B cell (primary cell): ENCODE results near the gene TECPR2. TPM values are rescaled to one million over a fixed set of nuclear protein-coding genes. Genes with fewer than 3 reads are reported as not detected.

Experiments used
- ATAC-seq: fragments of 200-7000 bp; cut with Tn5 transposase; one replicate; pipeline ENCODE4 v1.10.0; 2021; ENCODE audit warnings: low read depth, mild to moderate bottlenecking, moderate number of reproducible peaks, moderate library complexity
- CTCF ChIA-PET: fragments of 350-600 bp; sonication (Branson Sonifier 250); formaldehyde crosslinking; loops from one replicate; lab custom pipeline; 2021; ENCODE audit warnings: antibody characterized with exemption, inconsistent platforms; lab: Charles Lee
- POLR2A ChIA-PET: fragments of 350-600 bp; sonication (Branson Sonifier 250); formaldehyde crosslinking; loops from one replicate; lab custom pipeline; 2021; ENCODE audit warnings: antibody characterized with exemption; lab: Charles Lee
- DNase-seq: peaks from one replicate; pipeline ENCODE4 v3.0.0; 2013
- H2AFZ ChIP-seq: 2 replicates; pipeline ENCODE4 v1.6.1; 2012; ENCODE audit warnings: mild to moderate bottlenecking, low read depth, low read length; ENCODE audit not compliant: insufficient read depth, poor library complexity, severe bottlenecking
- H3K27ac ChIP-seq, 2 donors: 1 replicate in 1 of 2; 2 replicates in 1 of 2; pipeline ENCODE4 v1.5.1; 2012 to 2013; ENCODE audit warnings: low read length in 2 of 2, mild to moderate bottlenecking in 2 of 2, moderate library complexity in 1 of 2
- H3K27me3 ChIP-seq, 4 experiments: fragments of 200-600 bp in 1 of 4; sonication (generic) in 1 of 4; replicated peaks in 1 of 4; 1 replicate in 2 of 4; 2 replicates in 2 of 4; pipeline versions ENCODE4 v1.6.1 to v1.7.0; 2013 to 2016; ENCODE audit warnings: low read length in 3 of 4, mild to moderate bottlenecking in 2 of 4, mixed read lengths in 1 of 4, moderate library complexity in 1 of 4; ENCODE audit not compliant: insufficient read depth in 4 of 4, control insufficient read depth in 3 of 4; ENCODE audit errors: control extremely low read depth in 1 of 4
- H3K36me3 ChIP-seq, 2 experiments: replicated peaks in 1 of 2; 1 replicate in 1 of 2; 2 replicates in 1 of 2; pipeline versions ENCODE4 v1.6.1 to v1.7.1; 2013; ENCODE audit warnings: low read length in 1 of 2; ENCODE audit not compliant: insufficient read depth in 2 of 2, control insufficient read depth in 1 of 2; ENCODE audit errors: control extremely low read depth in 1 of 2, extremely low read depth in 1 of 2
- H3K4me1 ChIP-seq, 2 donors: fragments of 200-600 bp in 1 of 2; sonication (generic) in 1 of 2; 1 replicate in 1 of 2; 2 replicates in 1 of 2; pipeline versions ENCODE4 v1.5.1 to v1.6.1; 2013 to 2017; ENCODE audit warnings: low read length in 2 of 2; ENCODE audit not compliant: control insufficient read depth in 2 of 2, insufficient read depth in 2 of 2
- H3K4me2 ChIP-seq: replicated peaks from 2 replicates; pipeline ENCODE3; 2012; ENCODE audit warnings: mild to moderate bottlenecking, low read depth, low read length; ENCODE audit not compliant: poor library complexity, severe bottlenecking
- H3K4me3 ChIP-seq, 5 experiments: fragments of 200-600 bp in 1 of 5; sonication (generic) in 1 of 5; 1 replicate in 3 of 5; 2 replicates in 2 of 5; pipeline versions ENCODE4 v1.5.1 to v1.7.0; 2011 to 2016; ENCODE audit warnings: low read length in 4 of 5, mild to moderate bottlenecking in 4 of 5, low read depth in 2 of 5, control low read depth in 1 of 5, moderate library complexity in 1 of 5; ENCODE audit not compliant: insufficient read depth in 1 of 5; ENCODE audit errors: control extremely low read depth in 1 of 5, extremely low read depth in 1 of 5
- H3K79me2 ChIP-seq: fragments of 200-600 bp; sonication (generic); one replicate; pipeline ENCODE4 v1.6.0; 2016; ENCODE audit warnings: low read length; ENCODE audit not compliant: control insufficient read depth, insufficient read depth
- H3K9ac ChIP-seq: fragments of 200-600 bp; sonication (generic); 2 replicates; pipeline ENCODE4 v1.6.1; 2017; ENCODE audit warnings: mild to moderate bottlenecking, low read length, moderate library complexity
- H3K9me3 ChIP-seq, 3 donors: one replicate each; pipeline versions ENCODE4 v1.6.1 to v1.7.1; 2013; ENCODE audit warnings: low read length in 2 of 3; ENCODE audit not compliant: control insufficient read depth in 2 of 3, insufficient read depth in 1 of 3; ENCODE audit errors: control extremely low read depth in 1 of 3
- H4K20me1 ChIP-seq: 2 replicates; pipeline ENCODE4 v1.6.0; 2012; ENCODE audit warnings: mild to moderate bottlenecking, low read length; ENCODE audit not compliant: insufficient read depth, control insufficient read depth, poor library complexity, severe bottlenecking
- H3K27ac Mint-ChIP-seq: one replicate; pipeline ENCODE4 v1.8.0; 2021; ENCODE audit warnings: mixed read lengths
- H3K27me3 Mint-ChIP-seq: one replicate; pipeline ENCODE4 v1.8.0; 2021; ENCODE audit warnings: mixed read lengths
- H3K4me1 Mint-ChIP-seq: one replicate; pipeline ENCODE4 v1.8.0; 2021; ENCODE audit warnings: mixed read lengths
- H3K4me3 Mint-ChIP-seq: one replicate; pipeline ENCODE4 v1.8.0; 2021; ENCODE audit warnings: mixed read lengths
- H3K9me3 Mint-ChIP-seq: one replicate; pipeline ENCODE4 v1.8.0; 2022; ENCODE audit warnings: mixed read lengths; ENCODE audit not compliant: insufficient read depth
- EZH2 ChIP-seq: IDR thresholded peaks from 2 replicates; pipeline ENCODE4 v1.6.1; 2012; ENCODE audit warnings: borderline replicate concordance, low read depth, mild to moderate bottlenecking, moderate library complexity, low read length; ENCODE audit not compliant: insufficient read depth, poor library complexity, severe bottlenecking
- WGBS: methylation state at CpG from one replicate; pipeline ENCODE4 v1.1.5; 2013; ENCODE audit warnings: missing lambda C conversion rate; ENCODE audit not compliant: insufficient coverage; 5-methylcytosine and 5-hydroxymethylcytosine counted together
- intact Hi-C: fragments of 100-400 bp; cut with micrococcal nuclease; formaldehyde crosslinking; loops from one replicate; pipeline ENCODE4 v1.10.0; 2022
- polyA plus RNA-seq: library from polyadenylated mRNA; depleted of rRNA; stranded (reverse); fragments of >200 nt; gene quantifications from 2 replicates; pipeline ENCODE4 v1.2.3, GENCODE V29; 2012
- total RNA-seq, 2 donors: library from RNA; stranded (reverse); fragments of 120-200 nt in 1 of 2; gene quantifications; 1 replicate in 1 of 2; 2 replicates in 1 of 2; pipeline versions ENCODE4 v1.2.3 to v1.2.4, GENCODE V29; 2013 to 2022
- TF ChIP-seq, protein P1 (sequence below): fragments of 200-600 bp; IDR thresholded peaks from one replicate; pipeline ENCODE4 v1.8.0; 2022; ENCODE audit warnings: antibody characterized with exemption, mild to moderate bottlenecking

The TECPR2 gene
- total and polyA plus RNA-seq, 2 donors (not counting 1 experiment from before 2014, with no cell fraction given): 4.7 to 10.8 TPM

DNA sequence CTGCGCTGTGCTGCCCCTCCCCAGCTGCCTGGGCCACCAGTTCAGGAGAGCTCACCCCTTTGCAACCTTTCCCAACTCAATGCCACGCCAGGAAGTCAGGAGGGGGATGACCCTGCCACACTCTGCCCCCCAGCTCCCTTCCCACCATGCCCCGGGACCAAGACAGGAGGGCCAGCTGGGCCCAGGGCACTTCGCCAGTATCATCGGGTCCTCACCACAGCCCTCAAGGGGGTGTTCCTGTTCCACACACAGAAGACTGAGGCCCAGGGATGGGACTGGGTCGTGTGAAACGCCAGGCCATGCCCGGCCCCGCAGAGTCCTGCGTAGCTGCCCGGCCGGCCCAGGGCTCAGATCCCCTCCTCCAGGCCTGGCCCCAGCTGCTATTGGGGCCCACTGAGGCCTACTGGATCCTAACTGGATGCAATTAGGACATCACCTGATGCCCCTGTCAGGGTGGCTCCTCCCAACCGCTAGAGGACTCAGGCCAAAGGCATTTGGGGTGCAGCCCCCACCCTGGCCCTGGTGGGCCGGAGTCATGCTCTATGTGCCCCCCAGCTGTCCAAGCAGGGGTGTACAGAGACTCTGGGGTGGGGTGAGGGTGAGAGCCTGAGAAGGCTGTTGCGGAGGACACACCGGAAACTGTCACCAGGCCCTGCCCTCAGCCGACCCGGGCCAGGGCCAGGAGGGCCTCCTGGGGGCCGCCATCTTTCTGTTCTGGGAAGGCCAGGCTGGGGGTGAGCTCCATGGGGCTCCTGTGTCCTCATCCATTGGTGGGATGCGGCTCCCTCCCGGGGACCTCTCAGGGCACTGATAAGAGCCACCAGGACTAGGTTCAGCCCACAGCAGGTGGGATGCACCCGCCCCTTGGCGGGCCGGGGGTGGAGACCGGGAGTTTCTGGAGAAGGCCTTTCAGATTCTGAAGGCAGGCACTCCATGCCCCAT is 176.1 kb downstream of the TECPR2 start:
- no peak for TF ChIP-seq EZH2
- TF ChIP-seq, protein P1, sequence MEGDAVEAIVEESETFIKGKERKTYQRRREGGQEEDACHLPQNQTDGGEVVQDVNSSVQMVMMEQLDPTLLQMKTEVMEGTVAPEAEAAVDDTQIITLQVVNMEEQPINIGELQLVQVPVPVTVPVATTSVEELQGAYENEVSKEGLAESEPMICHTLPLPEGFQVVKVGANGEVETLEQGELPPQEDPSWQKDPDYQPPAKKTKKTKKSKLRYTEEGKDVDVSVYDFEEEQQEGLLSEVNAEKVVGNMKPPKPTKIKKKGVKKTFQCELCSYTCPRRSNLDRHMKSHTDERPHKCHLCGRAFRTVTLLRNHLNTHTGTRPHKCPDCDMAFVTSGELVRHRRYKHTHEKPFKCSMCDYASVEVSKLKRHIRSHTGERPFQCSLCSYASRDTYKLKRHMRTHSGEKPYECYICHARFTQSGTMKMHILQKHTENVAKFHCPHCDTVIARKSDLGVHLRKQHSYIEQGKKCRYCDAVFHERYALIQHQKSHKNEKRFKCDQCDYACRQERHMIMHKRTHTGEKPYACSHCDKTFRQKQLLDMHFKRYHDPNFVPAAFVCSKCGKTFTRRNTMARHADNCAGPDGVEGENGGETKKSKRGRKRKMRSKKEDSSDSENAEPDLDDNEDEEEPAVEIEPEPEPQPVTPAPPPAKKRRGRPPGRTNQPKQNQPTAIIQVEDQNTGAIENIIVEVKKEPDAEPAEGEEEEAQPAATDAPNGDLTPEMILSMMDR: no peak

More for the DNA sequence above, 176.1 kb downstream of the TECPR2 start:
- ChIA-PET CTCF (interaction anchor here (1.7 kb wide), 1 partner anchor 14 kb away, joined by 5 read pairs; no protein-coding TSS in a partner anchor), POLR2A (no interaction called here)
- Histone ChIP-seq H3K27ac (no peak overlapping the region), H3K4me2 (no peak overlapping the region), H3K36me3 (no peaks in the 10 kb centered on the region), H3K9ac (no peak overlapping the region), H2AFZ (no peak overlapping the region), H3K27me3 (peaks cover 0 to 1% (median under 1%) of the 10 kb centered on the region in 4 experiments), H3K4me1 (peaks cover 0 to 9% of the 10 kb centered on the region in 2 donors), H3K79me2 (no peaks in the 10 kb centered on the region), H3K9me3 (peaks cover 0 to under 1% (median 0%) of the 10 kb centered on the region in 3 donors), H3K4me3 (no peak overlapping the region), H4K20me1 (no peaks in the 10 kb centered on the region)
- DNase-seq: no peak
- WGBS: 68% methylated on average over 25 of the region's 25 CpGs
- intact Hi-C loops: no loop called here
- no peak for ATAC-seq
- Mint-ChIP-seq H3K4me3 (no peak overlapping the region), H3K27ac (no peak overlapping the region), H3K9me3 (no peaks in the 10 kb centered on the region), H3K27me3 (peaks cover 8% of the 10 kb centered on the region), H3K4me1 (peaks cover under 1% of the 10 kb centered on the region)
